ENCODE measurements around the gene LGALS9.
"Not testable (repeated sequence)": the region's sequence is repeated elsewhere in the genome, so short reads cannot be mapped to it uniquely, and the experiment has no call there.

LGALS9 gene

GRCh38 chr17:27649929-27650328, 18.9 kb downstream of the LGALS9 start:
- Mint-ChIP-seq H3K27ac (no peak overlapping the region), H3K27me3 (peaks cover 2% of the 10 kb centered on the region)

GRCh38 chr17:27650836-27651235, 19.8 kb downstream of the LGALS9 start:
- H3K36me3 Mint-ChIP-seq = peaks cover 5% of the 10 kb centered on the region
- no peak overlapping the region for H3K4me3 Mint-ChIP-seq
- no peaks in the 10 kb centered on the region for H3K9me3 Mint-ChIP-seq (ENCODE audit: low read depth)
- peaks cover 3% of the 10 kb centered on the region for H3K4me1 Mint-ChIP-seq (ENCODE audit: low read depth)
- peaks cover 2% of the 10 kb centered on the region for H3K27me3 Mint-ChIP-seq
- H3K27ac Mint-ChIP-seq = no peak overlapping the region

More at GRCh38 chr17:27649929-27650328, 18.9 kb downstream of the LGALS9 start:
- Mint-ChIP-seq H3K36me3 (peaks cover 5% of the 10 kb centered on the region), H3K4me1 (ENCODE audit: low read depth) (peaks cover 3% of the 10 kb centered on the region), H3K4me3 (no peak overlapping the region), H3K9me3 (ENCODE audit: low read depth) (no peaks in the 10 kb centered on the region)

GRCh38 chr17:27651411-27652345, 20.7 kb downstream of the LGALS9 start:
- no peak overlapping the region for H3K4me3 Mint-ChIP-seq
- peaks cover 2% of the 10 kb centered on the region for H3K27me3 Mint-ChIP-seq
- peaks cover 5% of the 10 kb centered on the region for H3K36me3 Mint-ChIP-seq
- no peak overlapping the region for H3K27ac Mint-ChIP-seq
- peaks cover 3% of the 10 kb centered on the region for H3K4me1 Mint-ChIP-seq (ENCODE audit: low read depth)
- no peaks in the 10 kb centered on the region for H3K9me3 Mint-ChIP-seq (ENCODE audit: low read depth)

GRCh38 chr17:27653449-27653971, 22.5 kb downstream of the LGALS9 start:
- H3K4me3 Mint-ChIP-seq; H3K27ac Mint-ChIP-seq; H3K4me1 Mint-ChIP-seq (ENCODE audit: low read depth); H3K36me3 Mint-ChIP-seq; H3K27me3 Mint-ChIP-seq; H3K9me3 Mint-ChIP-seq (ENCODE audit: low read depth): not testable (repeated sequence)

- Mint-ChIP-seq H3K27me3 (peaks cover 4% of the 10 kb centered on the region), H3K9me3 (ENCODE audit: low read depth) (no peaks in the 10 kb centered on the region), H3K27ac (no peak overlapping the region), H3K4me1 (ENCODE audit: low read depth) (peaks cover 3% of the 10 kb centered on the region), H3K36me3 (peaks cover 2% of the 10 kb centered on the region), H3K4me3 (no peak overlapping the region)
Observed at GRCh38 chr17:27654136-27654535, 23.1 kb downstream of the LGALS9 start.

- Mint-ChIP-seq H3K4me1 (ENCODE audit: low read depth) (peaks cover 3% of the 10 kb centered on the region), H3K4me3 (no peak overlapping the region), H3K27ac (no peak overlapping the region), H3K9me3 (ENCODE audit: low read depth) (no peaks in the 10 kb centered on the region), H3K36me3 (peaks cover 2% of the 10 kb centered on the region), H3K27me3 (peaks cover 4% of the 10 kb centered on the region)
Observed at GRCh38 chr17:27654654-27655524, 23.9 kb downstream of the LGALS9 start.

GRCh38 chr17:27655525-27656111, 24.6 kb downstream of the LGALS9 start:
- not testable (repeated sequence) for H3K36me3 Mint-ChIP-seq, H3K4me3 Mint-ChIP-seq

GRCh38 chr17:27656620-27657019, 25.6 kb downstream of the LGALS9 start:
- H3K27me3 Mint-ChIP-seq; H3K9me3 Mint-ChIP-seq (ENCODE audit: low read depth): not testable (repeated sequence)

More at GRCh38 chr17:27655525-27656111, 24.6 kb downstream of the LGALS9 start:
- not testable (repeated sequence) for H3K9me3 Mint-ChIP-seq (ENCODE audit: low read depth); H3K27me3 Mint-ChIP-seq; H3K27ac Mint-ChIP-seq; H3K4me1 Mint-ChIP-seq (ENCODE audit: low read depth)

GRCh38 chr17:27657620-27658019, 26.6 kb downstream of the LGALS9 start:
- peaks cover 3% of the 10 kb centered on the region for H3K4me1 Mint-ChIP-seq (ENCODE audit: low read depth)
- no peaks in the 10 kb centered on the region for H3K36me3 Mint-ChIP-seq
- no peak overlapping the region for H3K4me3 Mint-ChIP-seq
- H3K9me3 Mint-ChIP-seq (ENCODE audit: low read depth) = no peaks in the 10 kb centered on the region
- H3K27me3 Mint-ChIP-seq = peaks cover 4% of the 10 kb centered on the region
- no peak overlapping the region for H3K27ac Mint-ChIP-seq

More at GRCh38 chr17:27656620-27657019, 25.6 kb downstream of the LGALS9 start:
- H3K4me3 Mint-ChIP-seq; H3K4me1 Mint-ChIP-seq (ENCODE audit: low read depth); H3K27ac Mint-ChIP-seq; H3K36me3 Mint-ChIP-seq: not testable (repeated sequence)

- Mint-ChIP-seq H3K4me1 (ENCODE audit: low read depth) (no peaks in the 10 kb centered on the region), H3K36me3 (no peaks in the 10 kb centered on the region), H3K9me3 (ENCODE audit: low read depth) (no peaks in the 10 kb centered on the region), H3K4me3 (no peak overlapping the region), H3K27ac (no peak overlapping the region), H3K27me3 (peaks cover 3% of the 10 kb centered on the region)
Observed at GRCh38 chr17:27659683-27660082, 28.7 kb downstream of the LGALS9 start.

GRCh38 chr17:27660436-27660835, 29.4 kb downstream of the LGALS9 start:
- H3K27ac Mint-ChIP-seq = no peak overlapping the region
- no peak overlapping the region for H3K4me3 Mint-ChIP-seq
- peaks cover 2% of the 10 kb centered on the region for H3K27me3 Mint-ChIP-seq
- no peaks in the 10 kb centered on the region for H3K9me3 Mint-ChIP-seq (ENCODE audit: low read depth)
- no peaks in the 10 kb centered on the region for H3K4me1 Mint-ChIP-seq (ENCODE audit: low read depth)
- no peaks in the 10 kb centered on the region for H3K36me3 Mint-ChIP-seq

- H3K9me3 Mint-ChIP-seq (ENCODE audit: low read depth) = no peaks in the 10 kb centered on the region
- no peaks in the 10 kb centered on the region for H3K27me3 Mint-ChIP-seq
- H3K27ac Mint-ChIP-seq = no peak overlapping the region
- H3K36me3 Mint-ChIP-seq = no peaks in the 10 kb centered on the region
- no peak overlapping the region for H3K4me3 Mint-ChIP-seq
- no peaks in the 10 kb centered on the region for H3K4me1 Mint-ChIP-seq (ENCODE audit: low read depth)
Observed at GRCh38 chr17:27663936-27664605, 33.1 kb downstream of the LGALS9 start.

- H3K27me3 Mint-ChIP-seq = no peaks in the 10 kb centered on the region
Observed at GRCh38 chr17:27664606-27664965, 33.6 kb downstream of the LGALS9 start.

GRCh38 chr17:27665549-27665948, 34.6 kb downstream of the LGALS9 start:
- no peaks in the 10 kb centered on the region for H3K4me1 Mint-ChIP-seq (ENCODE audit: low read depth)
- no peaks in the 10 kb centered on the region for H3K9me3 Mint-ChIP-seq (ENCODE audit: low read depth)
- no peaks in the 10 kb centered on the region for H3K27me3 Mint-ChIP-seq
- H3K4me3 Mint-ChIP-seq = no peak overlapping the region
- H3K27ac Mint-ChIP-seq = no peak overlapping the region
- H3K36me3 Mint-ChIP-seq = no peaks in the 10 kb centered on the region

More at GRCh38 chr17:27664606-27664965, 33.6 kb downstream of the LGALS9 start:
- Mint-ChIP-seq H3K4me1 (ENCODE audit: low read depth) (no peaks in the 10 kb centered on the region), H3K4me3 (no peak overlapping the region), H3K9me3 (ENCODE audit: low read depth) (no peaks in the 10 kb centered on the region), H3K27ac (no peak overlapping the region), H3K36me3 (no peaks in the 10 kb centered on the region)
